GM13976 (cell line): ENCODE results near the gene FBXW9.
"Not testable (repeated sequence)": the region's sequence is repeated elsewhere in the genome, so short reads cannot be mapped to it uniquely, and the experiment has no call there.

ENCODE experiments used
- DNase-seq: peaks from one replicate; pipeline ENCODE4 v3.0.0; 2012; ENCODE audit warnings: low spot score
- CTCF ChIP-seq: IDR thresholded peaks from 2 replicates; pipeline ENCODE4 v1.5.1; 2012; ENCODE audit warnings: borderline replicate concordance, mild to moderate bottlenecking; ENCODE audit not compliant: insufficient read depth; ENCODE audit errors: extremely low read depth, missing control alignments, control extremely low read depth
- in situ Hi-C: fragments of 300-500 bp; cut with MboI; formaldehyde crosslinking; loops from one replicate; pipeline ENCODE4 v1.12.0; 2022; ENCODE audit warnings: low sequenced_read_pairs, mixed read lengths, inconsistent platforms; ENCODE audit not compliant: unreplicated experiment

The FBXW9 gene

GRCh38 chr19:12646551-12646950 lies 49.9 kb downstream of the FBXW9 start:
- TF ChIP-seq CTCF, result no peak
- DNase-seq, result no peak
- in situ Hi-C loops, result no loop called here

- in situ Hi-C loops, DNase-seq: not testable (repeated sequence)
Observed at GRCh38 chr19:12643716-12644115, 52.7 kb downstream of the FBXW9 start.

- TF ChIP-seq CTCF, result no peak
- in situ Hi-C loops, result no loop called here
- no peak for DNase-seq
Observed at GRCh38 chr19:12642506-12642905, 53.9 kb downstream of the FBXW9 start.

- in situ Hi-C loops, result no loop called here
- no peak for TF ChIP-seq CTCF
Observed at GRCh38 chr19:12641456-12641855, 55.0 kb downstream of the FBXW9 start.

GRCh38 chr19:12639901-12640613 lies 56.4 kb downstream of the FBXW9 start:
- in situ Hi-C loops, result no loop called here
- TF ChIP-seq CTCF, result peak; percentile 82
- DNase-seq, result peak; percentile 91

More at GRCh38 chr19:12641456-12641855, 55.0 kb downstream of the FBXW9 start:
- no peak for DNase-seq
